IPS DF 6.9 (cell line): ENCODE results near the gene QKI.

Experiments used
- DNase-seq: peaks from one replicate; pipeline ENCODE4 v3.0.0-alpha.2; 2013; ENCODE audit warnings: low read depth, low spot score
- H3K27ac ChIP-seq: one replicate; pipeline ENCODE4 v1.5.1; 2013; ENCODE audit warnings: low read length, control low read depth
- H3K27me3 ChIP-seq: 2 replicates; pipeline ENCODE4 v1.6.1; 2013; ENCODE audit warnings: mild to moderate bottlenecking, low read length; ENCODE audit not compliant: control insufficient read depth, insufficient read depth
- H3K36me3 ChIP-seq: 2 replicates; pipeline ENCODE4 v1.6.1; 2013; ENCODE audit warnings: low read length; ENCODE audit not compliant: control insufficient read depth, insufficient read depth
- H3K4me1 ChIP-seq: 2 replicates; pipeline ENCODE4 v1.6.1; 2013; ENCODE audit warnings: low read length; ENCODE audit not compliant: control insufficient read depth, insufficient read depth
- H3K4me3 ChIP-seq: 2 replicates; pipeline ENCODE4 v1.5.1; 2013; ENCODE audit warnings: mild to moderate bottlenecking, low read length
- H3K9me3 ChIP-seq: 2 replicates; pipeline ENCODE4 v1.6.1; 2013; ENCODE audit warnings: low read length, inconsistent platforms; ENCODE audit not compliant: control insufficient read depth, insufficient read depth
- WGBS: extraction: QIAGEN DNeasy Blood & Tissue Kit; methylation state at CpG from one replicate; pipeline ENCODE4 v1.1.7; 2013; ENCODE audit warnings: mixed read lengths, missing lambda C conversion rate; ENCODE audit not compliant: insufficient read length, insufficient coverage; 5-methylcytosine and 5-hydroxymethylcytosine counted together

QKI gene

GRCh38 chr6:163616452-163616851 is 201.9 kb downstream of the QKI start:
- no peak for DNase-seq
- no peaks in the 10 kb centered on the region for H3K9me3 ChIP-seq
- H3K4me3 ChIP-seq, result no peak overlapping the region
- H3K4me1 ChIP-seq, result no peaks in the 10 kb centered on the region
- WGBS, result no CpG with 5 or more reads among the region's 4 CpGs
- H3K27ac ChIP-seq, result no peak overlapping the region
- H3K36me3 ChIP-seq, result no peaks in the 10 kb centered on the region
- no peaks in the 10 kb centered on the region for H3K27me3 ChIP-seq

DNA sequence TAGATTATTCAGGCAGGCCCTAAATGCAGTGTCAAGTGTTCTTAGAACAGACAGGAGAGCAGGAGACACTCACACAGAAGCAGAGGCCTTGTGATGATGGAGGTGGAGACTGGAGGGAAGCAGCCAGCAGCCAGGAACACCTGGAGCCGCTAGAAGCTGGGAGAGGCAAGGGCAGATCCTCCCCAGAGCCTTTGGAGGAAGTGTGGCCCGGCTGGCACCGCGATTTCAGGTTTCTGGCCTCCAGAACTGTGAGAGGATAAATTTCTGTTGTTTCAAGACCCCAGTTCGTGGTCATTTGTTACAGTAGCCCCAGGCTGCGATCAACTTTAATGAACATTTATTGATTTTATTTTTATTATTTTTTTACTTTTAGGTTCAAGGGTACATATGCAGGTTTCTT is 203.0 kb downstream of the QKI start:
- Histone ChIP-seq H3K4me1 (no peaks in the 10 kb centered on the region), H3K27me3 (no peaks in the 10 kb centered on the region), H3K4me3 (no peak overlapping the region), H3K36me3 (no peaks in the 10 kb centered on the region), H3K9me3 (no peaks in the 10 kb centered on the region), H3K27ac (no peak overlapping the region)
- WGBS, result no CpG with 5 or more reads among the region's 6 CpGs
- DNase-seq, result no peak

- Histone ChIP-seq H3K27me3 (no peaks in the 10 kb centered on the region), H3K27ac (no peak overlapping the region), H3K36me3 (no peaks in the 10 kb centered on the region), H3K4me1 (no peaks in the 10 kb centered on the region), H3K4me3 (no peak overlapping the region), H3K9me3 (no peaks in the 10 kb centered on the region)
- no peak for DNase-seq
- WGBS, result no CpG with 5 or more reads among the region's 5 CpGs
Measured at GRCh38 chr6:163620101-163620500, 205.6 kb downstream of the QKI start.

DNA sequence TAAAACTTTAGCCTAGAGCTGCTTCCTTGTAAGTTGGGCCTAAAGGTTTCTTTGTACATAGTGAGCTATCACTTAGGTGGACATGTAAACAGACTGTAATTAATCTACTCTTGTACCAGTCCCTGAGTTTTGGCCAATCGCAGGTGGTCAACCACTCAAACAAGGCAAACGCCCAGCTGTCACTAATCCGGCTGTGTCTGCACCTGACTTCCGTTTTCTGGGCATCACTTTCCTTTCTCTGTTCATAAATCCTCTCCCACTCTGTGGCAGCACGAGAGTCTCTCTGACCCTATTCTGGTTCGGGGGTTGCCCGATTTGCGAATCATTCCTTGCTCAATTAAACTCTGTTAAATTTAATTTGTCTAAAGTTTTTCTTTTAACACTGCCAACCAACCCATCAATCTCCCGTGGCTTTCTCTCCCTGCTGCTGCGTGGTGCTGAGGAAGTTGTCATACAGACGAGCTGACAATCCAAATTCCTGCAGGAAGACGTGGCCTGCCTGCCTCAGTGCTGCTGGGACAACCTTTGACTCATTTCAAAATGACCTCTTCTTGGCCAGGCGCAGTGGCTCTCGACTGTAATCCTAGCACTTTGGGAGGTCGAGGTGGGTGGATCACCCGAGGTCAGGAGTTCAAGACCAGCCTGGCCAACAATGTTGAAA is 206.3 kb downstream of the QKI start:
- H3K4me1 ChIP-seq, result no peaks in the 10 kb centered on the region
- H3K36me3 ChIP-seq, result no peaks in the 10 kb centered on the region
- DNase-seq, result no peak
- no peaks in the 10 kb centered on the region for H3K9me3 ChIP-seq
- no peak overlapping the region for H3K4me3 ChIP-seq
- H3K27ac ChIP-seq, result no peak overlapping the region
- WGBS, result no CpG with 5 or more reads among the region's 16 CpGs
- H3K27me3 ChIP-seq, result no peaks in the 10 kb centered on the region

GRCh38 chr6:163625265-163625664 is 210.7 kb downstream of the QKI start:
- Histone ChIP-seq H3K27ac (no peak overlapping the region), H3K4me1 (no peaks in the 10 kb centered on the region), H3K36me3 (no peaks in the 10 kb centered on the region), H3K27me3 (no peaks in the 10 kb centered on the region), H3K9me3 (no peaks in the 10 kb centered on the region), H3K4me3 (no peak overlapping the region)
- no peak for DNase-seq
- no CpG with 5 or more reads among the region's 3 CpGs for WGBS

- DNase-seq, result no peak
- no CpG with 5 or more reads among the region's 8 CpGs for WGBS
- no peak overlapping the region for H3K4me3 ChIP-seq
Measured at GRCh38 chr6:163626073-163626867, 211.8 kb downstream of the QKI start.

DNA sequence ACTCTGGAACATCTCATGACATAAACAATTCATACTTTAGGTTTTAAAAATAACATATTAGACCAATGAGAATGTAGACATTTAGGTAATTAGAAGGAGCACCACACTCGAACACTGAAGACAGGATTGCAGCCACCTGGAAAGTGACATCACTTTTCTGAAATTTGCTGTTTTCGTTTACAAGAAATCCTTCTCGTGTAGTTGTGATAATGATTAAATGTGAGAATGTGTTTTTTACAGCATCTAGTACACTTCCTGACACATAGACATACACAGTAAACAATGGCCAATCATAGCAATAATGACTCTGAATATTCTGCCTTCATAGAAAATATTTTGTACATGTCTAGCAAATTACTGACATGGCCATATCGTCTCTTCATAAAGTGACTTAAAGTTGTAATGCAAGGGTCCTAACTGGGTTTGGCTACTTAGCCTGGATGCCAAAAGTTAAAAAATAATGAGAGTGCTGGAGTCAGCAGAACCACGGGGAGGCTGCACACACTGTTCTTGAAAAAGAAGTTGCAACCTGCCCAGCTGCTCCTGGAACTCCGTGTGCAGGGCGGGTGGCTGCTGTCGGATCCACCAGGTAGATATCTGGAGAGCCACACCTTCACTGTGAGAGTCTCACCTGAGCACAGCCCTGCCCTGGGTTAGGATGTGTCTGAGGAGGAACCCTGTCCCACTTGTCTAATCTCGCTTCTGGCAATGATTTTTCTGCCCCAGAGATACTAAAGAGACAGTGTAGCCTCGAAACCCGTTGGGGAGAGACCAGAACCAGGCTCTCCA is 212.9 kb downstream of the QKI start:
- no CpG with 5 or more reads among the region's 11 CpGs for WGBS
- Histone ChIP-seq H3K27me3 (no peaks in the 10 kb centered on the region), H3K4me3 (no peak overlapping the region), H3K27ac (no peak overlapping the region), H3K36me3 (no peaks in the 10 kb centered on the region), H3K9me3 (no peaks in the 10 kb centered on the region), H3K4me1 (no peaks in the 10 kb centered on the region)
- no peak for DNase-seq

More at GRCh38 chr6:163626073-163626867, 211.8 kb downstream of the QKI start:
- Histone ChIP-seq H3K36me3 (no peaks in the 10 kb centered on the region), H3K9me3 (no peaks in the 10 kb centered on the region), H3K27ac (no peak overlapping the region), H3K27me3 (no peaks in the 10 kb centered on the region), H3K4me1 (no peaks in the 10 kb centered on the region)
